ENCODE measurements around the gene FES.

The FES gene

DNA sequence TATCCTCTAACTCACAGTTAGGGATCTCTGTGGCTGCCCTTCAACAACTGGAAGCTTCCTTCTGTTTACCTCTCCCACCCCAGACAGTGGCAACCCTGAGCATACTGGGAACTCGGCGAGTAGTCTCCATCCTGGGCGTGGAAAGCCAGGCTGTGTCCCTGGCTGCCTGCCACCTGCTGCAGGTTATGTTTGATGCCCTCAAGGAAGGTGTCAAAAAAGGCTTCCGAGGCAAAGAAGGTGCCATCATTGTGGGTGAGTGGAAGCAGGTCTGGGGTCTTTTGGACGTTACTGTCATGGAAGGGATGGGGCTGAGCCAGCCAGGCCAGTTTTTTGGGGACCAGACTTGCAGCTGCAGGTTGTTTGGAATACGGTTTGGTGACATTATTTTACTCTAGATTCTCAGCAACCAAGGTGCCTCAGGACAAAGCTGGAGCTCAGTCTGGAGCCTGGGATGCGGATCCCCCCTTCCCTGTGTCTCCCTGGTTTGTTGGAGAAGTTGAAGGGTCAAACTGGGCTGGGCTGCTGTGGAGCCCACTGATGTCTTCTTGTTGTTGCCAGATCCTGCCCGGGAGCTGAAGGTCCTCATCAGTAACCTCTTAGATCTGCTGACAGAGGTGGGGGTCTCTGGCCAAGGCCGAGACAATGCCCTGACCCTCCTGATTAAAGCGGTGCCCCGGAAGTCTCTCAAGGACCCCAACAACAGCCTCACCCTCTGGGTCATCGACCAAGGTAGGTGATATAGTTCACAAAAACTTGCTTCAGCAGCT is 58.2 kb downstream of the FES start:
- Histone ChIP-seq H3K36me3 (ENCODE audit: control insufficient read depth, low read length) (peaks cover 77% of the 10 kb centered on the region), H3K4me3 (ENCODE audit: low read length) (no peak overlapping the region), H4K20me1 (ENCODE audit: control insufficient read depth, insufficient read depth, low read depth, low read length) (no peaks in the 10 kb centered on the region), H3K4me1 (ENCODE audit: control insufficient read depth, low read length) (no peaks in the 10 kb centered on the region), H3K9me2 (replicated peaks; ENCODE audit: control insufficient read depth, low read length) (no peaks in the 10 kb centered on the region), H3K4me2 (ENCODE audit: low read length) (no peak overlapping the region), H3F3A (ENCODE audit: control insufficient read depth, insufficient read depth) (no peaks in the 10 kb centered on the region), H3K9me3 (ENCODE audit: control insufficient read depth, insufficient read depth, low read length) (no peaks in the 10 kb centered on the region), H3K27ac (ENCODE audit: low read depth, low read length) (no peak overlapping the region), H3K27me3 (ENCODE audit: control insufficient read depth, low read length) (no peaks in the 10 kb centered on the region), H3K79me2 (ENCODE audit: control insufficient read depth, low read length) (no peaks in the 10 kb centered on the region)
- no peak for TF ChIP-seq CTCF (IDR thresholded peaks at IDR 0.05; ENCODE audit: low read depth, low read length, poor library complexity, severe bottlenecking)
- TF ChIP-seq EZH2phosphoT487 (IDR thresholded peaks at IDR 0.05; ENCODE audit: borderline replicate concordance, low read length) = no peak

DNA sequence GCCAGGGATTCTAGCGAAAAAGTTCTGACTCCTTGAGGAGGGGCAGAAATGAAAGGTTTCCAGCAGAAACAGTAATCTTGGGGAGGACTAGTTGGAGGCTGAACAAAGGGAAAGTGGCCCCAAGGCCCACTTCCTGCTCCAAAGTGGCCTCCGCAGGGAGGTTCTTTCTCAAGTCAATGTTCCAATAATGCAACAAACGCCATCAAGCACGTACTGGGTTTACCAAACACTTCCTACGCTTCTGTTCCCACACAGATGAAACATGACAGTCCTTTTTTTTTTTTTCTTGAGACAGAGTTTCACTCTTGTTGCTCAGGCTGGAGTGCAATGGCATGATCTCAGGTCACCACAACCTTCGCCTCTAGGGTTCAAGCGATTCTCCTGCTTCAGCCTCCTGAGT is 60.8 kb downstream of the FES start:
- Histone ChIP-seq H3K27me3 (ENCODE audit: control insufficient read depth, low read length) (no peaks in the 10 kb centered on the region), H3K79me2 (ENCODE audit: control insufficient read depth, low read length) (no peaks in the 10 kb centered on the region), H3K9me3 (ENCODE audit: control insufficient read depth, insufficient read depth, low read length) (no peaks in the 10 kb centered on the region), H3K27ac (ENCODE audit: low read depth, low read length) (no peak overlapping the region), H3K4me1 (ENCODE audit: control insufficient read depth, low read length) (no peaks in the 10 kb centered on the region), H3K9me2 (replicated peaks; ENCODE audit: control insufficient read depth, low read length) (no peaks in the 10 kb centered on the region), H3K36me3 (ENCODE audit: control insufficient read depth, low read length) (peaks cover 81% of the 10 kb centered on the region), H4K20me1 (ENCODE audit: control insufficient read depth, insufficient read depth, low read depth, low read length) (no peaks in the 10 kb centered on the region), H3K4me2 (ENCODE audit: low read length) (no peak overlapping the region), H3F3A (ENCODE audit: control insufficient read depth, insufficient read depth) (no peaks in the 10 kb centered on the region), H3K4me3 (ENCODE audit: low read length) (no peak overlapping the region)
- TF ChIP-seq EZH2phosphoT487 (IDR thresholded peaks at IDR 0.05; ENCODE audit: borderline replicate concordance, low read length) (no peak), CTCF (IDR thresholded peaks at IDR 0.05; ENCODE audit: low read depth, low read length, poor library complexity, severe bottlenecking) (no peak)

Data from DOHH2 (cell line).